GM12865 (cell line): Measurements from ENCODE around the gene GRIFIN.
A peak's percentile ranks its signal among the peaks of the same experiment; 100 is the strongest.

ENCODE experiments used
- DNase-seq: peaks from one replicate; pipeline ENCODE4 v3.0.0; 2010; ENCODE audit warnings: low read depth
- H3K4me3 ChIP-seq: 2 replicates; pipeline ENCODE4 v1.5.1; 2011; ENCODE audit warnings: mild to moderate bottlenecking, low read depth, low read length, control low read depth
- TF ChIP-seq, protein P1 (sequence below): IDR thresholded peaks from 2 replicates; pipeline ENCODE4 v1.5.1; 2011; ENCODE audit warnings: low read length, control low read depth, low read depth, inconsistent platforms; ENCODE audit not compliant: insufficient read depth; ENCODE audit errors: missing control alignments

Gene GRIFIN

DNA sequence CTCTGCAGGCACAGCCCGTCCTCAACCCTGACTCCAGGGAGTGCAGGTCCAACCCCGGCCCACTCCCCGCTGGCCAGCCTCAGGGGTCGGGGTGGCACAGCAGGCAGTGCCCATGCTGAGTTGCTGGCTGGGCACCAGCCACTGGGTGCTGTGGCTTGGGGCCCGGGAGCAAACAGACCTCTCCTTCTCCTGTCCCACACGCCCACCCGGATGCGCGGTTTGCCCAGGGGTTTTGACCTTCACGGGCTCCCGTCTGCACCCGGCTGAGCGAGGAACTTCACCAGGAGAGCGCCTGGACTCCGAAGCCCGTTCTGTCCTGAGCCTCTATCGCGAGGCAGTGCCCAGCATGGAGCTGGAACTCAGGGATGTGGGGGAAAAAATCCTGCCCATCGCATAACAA, 2.6 kb upstream of the GRIFIN start:
- no peak overlapping the region for H3K4me3 ChIP-seq
- no peak for DNase-seq
- TF ChIP-seq, protein P1, sequence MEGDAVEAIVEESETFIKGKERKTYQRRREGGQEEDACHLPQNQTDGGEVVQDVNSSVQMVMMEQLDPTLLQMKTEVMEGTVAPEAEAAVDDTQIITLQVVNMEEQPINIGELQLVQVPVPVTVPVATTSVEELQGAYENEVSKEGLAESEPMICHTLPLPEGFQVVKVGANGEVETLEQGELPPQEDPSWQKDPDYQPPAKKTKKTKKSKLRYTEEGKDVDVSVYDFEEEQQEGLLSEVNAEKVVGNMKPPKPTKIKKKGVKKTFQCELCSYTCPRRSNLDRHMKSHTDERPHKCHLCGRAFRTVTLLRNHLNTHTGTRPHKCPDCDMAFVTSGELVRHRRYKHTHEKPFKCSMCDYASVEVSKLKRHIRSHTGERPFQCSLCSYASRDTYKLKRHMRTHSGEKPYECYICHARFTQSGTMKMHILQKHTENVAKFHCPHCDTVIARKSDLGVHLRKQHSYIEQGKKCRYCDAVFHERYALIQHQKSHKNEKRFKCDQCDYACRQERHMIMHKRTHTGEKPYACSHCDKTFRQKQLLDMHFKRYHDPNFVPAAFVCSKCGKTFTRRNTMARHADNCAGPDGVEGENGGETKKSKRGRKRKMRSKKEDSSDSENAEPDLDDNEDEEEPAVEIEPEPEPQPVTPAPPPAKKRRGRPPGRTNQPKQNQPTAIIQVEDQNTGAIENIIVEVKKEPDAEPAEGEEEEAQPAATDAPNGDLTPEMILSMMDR: no peak

DNA sequence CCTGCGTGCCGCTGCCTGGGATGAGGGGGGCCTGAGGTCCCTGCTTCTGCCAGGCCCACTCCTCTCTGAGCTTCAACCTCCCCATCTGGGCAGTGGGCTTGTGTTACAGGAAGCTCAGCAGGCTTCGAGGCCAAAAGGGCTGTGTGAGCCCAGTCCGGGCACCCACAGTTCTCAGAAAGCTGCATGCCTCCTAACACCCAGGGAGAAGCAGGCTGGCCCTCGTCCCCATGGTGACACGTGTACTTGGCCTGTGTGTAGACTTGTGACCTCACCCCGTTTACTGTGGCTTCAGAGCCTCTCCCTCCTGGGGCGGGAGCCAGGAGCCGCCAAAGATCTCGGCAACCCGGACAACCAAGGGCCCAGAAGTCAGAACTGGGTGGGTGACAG, 2.2 kb upstream of the GRIFIN start:
- no peak overlapping the region for H3K4me3 ChIP-seq
- TF ChIP-seq, protein P1: no peak
- no peak for DNase-seq

DNA sequence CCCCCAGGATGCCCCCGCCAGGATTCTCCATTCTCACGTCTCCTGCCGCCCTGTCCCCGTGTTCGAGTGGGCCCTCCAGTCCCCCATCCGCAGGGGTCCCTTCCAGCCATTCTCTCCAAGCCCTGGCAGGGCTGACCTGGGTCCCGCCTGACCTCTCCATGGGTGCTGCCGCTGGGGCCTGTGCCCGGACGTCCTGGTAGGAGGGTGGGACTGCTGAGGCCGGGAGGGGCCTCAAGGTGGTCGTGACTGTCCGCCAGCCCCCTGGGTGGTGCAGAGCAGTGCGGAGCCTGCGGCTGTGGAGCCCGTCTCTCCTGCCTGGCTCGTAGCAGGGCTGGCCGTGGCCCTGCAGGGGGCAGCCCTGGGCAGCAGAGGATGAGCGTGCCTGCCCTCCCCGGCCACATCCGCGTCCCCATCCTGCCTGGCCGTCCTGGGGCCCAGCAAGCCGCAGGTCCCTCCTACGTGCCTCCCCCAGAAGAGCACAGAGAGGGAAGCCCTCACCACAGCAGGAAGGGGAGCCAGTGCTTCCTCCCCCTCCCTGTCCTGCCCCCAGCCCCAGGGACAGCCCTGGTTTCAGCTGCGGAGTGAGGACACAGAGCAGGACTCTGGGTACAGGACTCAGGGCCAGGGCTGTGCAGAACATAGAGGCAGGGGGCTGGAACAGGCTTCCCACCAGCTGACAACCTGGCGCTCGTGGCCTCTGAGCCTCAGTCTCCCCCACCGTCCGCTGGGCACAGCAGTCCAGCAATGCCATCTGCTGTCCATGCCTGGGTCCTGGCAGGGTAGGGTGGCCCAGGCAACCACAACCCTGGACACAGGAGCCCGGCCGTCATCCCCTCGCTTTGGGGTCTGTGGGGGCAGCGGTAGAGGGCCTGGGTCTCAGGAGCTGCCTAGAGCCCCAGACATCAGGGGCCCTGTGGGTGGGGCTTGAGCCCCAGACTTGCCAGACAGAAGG, 1.5 kb upstream of the GRIFIN start:
- TF ChIP-seq, protein P1: peak; percentile 51
- DNase-seq: peak; percentile 56
- H3K4me3 ChIP-seq: no peak overlapping the region

DNA sequence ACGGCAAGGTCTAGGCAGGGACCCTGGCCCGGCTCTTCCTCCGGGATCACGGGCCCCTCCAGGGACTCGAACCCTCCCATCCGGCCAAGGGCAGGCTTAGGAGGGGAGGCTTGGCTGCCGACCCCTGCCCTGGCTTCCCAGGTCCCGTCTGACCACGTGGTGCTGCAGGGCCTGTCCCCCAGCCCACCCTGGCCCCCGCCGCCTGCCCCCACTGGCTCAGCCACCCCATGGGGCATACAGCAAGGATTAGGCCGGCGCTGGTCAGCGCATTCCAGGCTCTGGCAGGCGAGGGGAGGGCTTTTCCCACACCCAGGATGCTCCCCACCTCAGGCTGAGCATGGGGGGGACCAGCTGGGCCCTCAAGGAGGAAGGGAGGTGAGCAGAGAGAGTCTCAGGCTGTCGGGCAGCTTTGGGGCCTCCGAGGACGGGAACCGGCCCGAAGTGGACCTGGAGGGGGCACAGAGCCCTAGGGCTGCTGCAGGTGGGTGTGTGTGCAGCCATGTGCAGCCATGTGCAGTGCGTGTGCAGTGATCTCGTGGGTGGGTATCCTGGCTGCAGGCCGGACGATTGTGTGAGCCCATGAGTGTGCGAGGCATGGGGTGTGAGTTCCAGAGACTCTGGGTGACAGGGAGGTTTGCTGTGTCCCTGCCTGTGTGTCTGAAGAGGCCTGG, 713 bp upstream of the GRIFIN start:
- TF ChIP-seq, protein P1: no peak
- no peak for DNase-seq
- H3K4me3 ChIP-seq: no peak overlapping the region

DNA sequence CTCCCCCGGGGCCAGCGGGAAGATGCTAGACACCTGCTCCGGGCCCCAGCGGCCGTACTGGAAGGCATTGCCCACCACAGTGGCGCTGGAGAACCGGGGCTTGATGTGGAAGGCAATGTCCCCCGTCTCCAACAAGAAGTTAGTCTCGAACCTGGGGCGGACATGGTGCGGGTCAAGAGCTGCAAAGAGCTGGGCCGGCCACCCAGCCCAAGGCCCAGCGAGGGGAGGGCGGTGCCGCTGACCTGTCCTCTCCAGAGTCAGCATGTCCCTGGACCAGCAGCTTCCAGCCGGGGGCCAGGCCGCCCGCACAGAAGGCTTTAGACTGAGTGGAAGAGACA, 551 bp downstream of the GRIFIN start:
- TF ChIP-seq, protein P1: no peak
- no peak for DNase-seq
- no peak overlapping the region for H3K4me3 ChIP-seq

DNA sequence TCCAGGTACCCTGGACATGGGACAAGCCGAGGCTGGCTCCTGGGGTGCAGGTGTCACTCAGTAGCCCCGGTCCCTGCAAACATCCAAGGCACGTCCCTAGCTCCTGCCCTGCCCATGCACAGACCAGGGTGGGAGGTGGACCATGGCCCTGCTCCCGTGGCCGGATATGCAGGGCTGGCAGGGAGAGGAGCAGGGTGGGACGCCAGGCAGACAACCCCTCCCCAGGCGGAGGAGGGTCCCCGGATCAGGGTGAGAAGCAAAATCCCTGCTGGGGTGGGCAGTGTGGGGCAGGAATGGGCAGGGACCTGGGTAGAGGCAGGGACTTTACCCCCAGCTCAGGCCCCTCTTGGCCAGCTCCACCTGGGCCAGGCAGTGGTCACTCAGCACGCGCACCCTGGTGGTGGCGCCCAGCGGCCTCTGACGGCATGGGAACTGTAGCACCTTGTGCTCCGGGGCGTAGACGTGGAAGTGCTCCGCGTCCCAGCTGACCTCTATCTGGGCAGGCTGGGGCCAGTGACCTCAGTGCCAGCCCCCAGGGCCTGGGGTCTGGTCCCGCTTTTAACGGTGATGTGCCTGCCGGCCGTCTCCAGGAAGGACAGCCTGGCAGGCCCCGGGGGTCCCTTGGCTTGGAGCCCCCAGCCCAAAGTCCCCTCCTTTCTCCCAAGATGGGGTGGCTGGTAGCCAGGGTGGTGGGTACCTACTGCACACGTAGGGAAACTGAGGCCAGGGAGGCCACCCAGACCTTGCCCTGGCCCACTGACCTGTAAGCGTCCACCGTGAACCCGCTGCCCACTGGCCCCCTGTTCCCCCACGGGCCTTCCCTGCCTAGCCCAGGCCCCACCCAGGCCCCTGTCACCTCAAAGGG, 1.2 kb downstream of the GRIFIN start:
- TF ChIP-seq, protein P1: no peak
- DNase-seq: no peak
- H3K4me3 ChIP-seq: no peak overlapping the region
